ENCODE measurements around the gene DENND11.

Gene DENND11

GRCh38 chr7:141688043-141688442, 13.9 kb downstream of the DENND11 start:
- peaks cover 2% of the 10 kb centered on the region for H3K9me3 ChIP-seq (ENCODE audit: low read length)
- H3K36me3 ChIP-seq (ENCODE audit: insufficient read depth, low read length) = peaks cover 25% of the 10 kb centered on the region
- H3K4me1 ChIP-seq (ENCODE audit: insufficient read depth, low read length) = no peaks in the 10 kb centered on the region
- H3K27me3 ChIP-seq (ENCODE audit: insufficient read depth, low read length) = no peaks in the 10 kb centered on the region
- no peak overlapping the region for H3K4me3 ChIP-seq (ENCODE audit: low read length)
- H2AFZ ChIP-seq (ENCODE audit: low read depth, low read length) = no peak overlapping the region

- Histone ChIP-seq H3K4me1 (ENCODE audit: insufficient read depth, low read length) (no peaks in the 10 kb centered on the region), H3K27me3 (ENCODE audit: insufficient read depth, low read length) (no peaks in the 10 kb centered on the region), H2AFZ (ENCODE audit: low read depth, low read length) (no peak overlapping the region), H3K9me3 (ENCODE audit: low read length) (peaks cover 2% of the 10 kb centered on the region), H3K36me3 (ENCODE audit: insufficient read depth, low read length) (peaks cover 37% of the 10 kb centered on the region), H3K4me3 (ENCODE audit: low read length) (no peak overlapping the region)
Observed at GRCh38 chr7:141686670-141687069, 15.3 kb downstream of the DENND11 start.

- H3K9me3 ChIP-seq (ENCODE audit: low read length) = peaks cover 2% of the 10 kb centered on the region
- H2AFZ ChIP-seq (ENCODE audit: low read depth, low read length) = no peak overlapping the region
- H3K27me3 ChIP-seq (ENCODE audit: insufficient read depth, low read length) = no peaks in the 10 kb centered on the region
- no peak overlapping the region for H3K4me3 ChIP-seq (ENCODE audit: low read length)
- H3K36me3 ChIP-seq (ENCODE audit: insufficient read depth, low read length) = peaks cover 40% of the 10 kb centered on the region
- no peaks in the 10 kb centered on the region for H3K4me1 ChIP-seq (ENCODE audit: insufficient read depth, low read length)
Observed at GRCh38 chr7:141686074-141686473, 15.9 kb downstream of the DENND11 start.

- H2AFZ ChIP-seq (ENCODE audit: low read depth, low read length) = no peak overlapping the region
- peaks cover 44% of the 10 kb centered on the region for H3K36me3 ChIP-seq (ENCODE audit: insufficient read depth, low read length)
- H3K4me1 ChIP-seq (ENCODE audit: insufficient read depth, low read length) = no peaks in the 10 kb centered on the region
- H3K4me3 ChIP-seq (ENCODE audit: low read length) = no peak overlapping the region
- H3K27me3 ChIP-seq (ENCODE audit: insufficient read depth, low read length) = no peaks in the 10 kb centered on the region
- H3K9me3 ChIP-seq (ENCODE audit: low read length) = peaks cover 2% of the 10 kb centered on the region
Observed at GRCh38 chr7:141685285-141686023, 16.5 kb downstream of the DENND11 start.

DNA sequence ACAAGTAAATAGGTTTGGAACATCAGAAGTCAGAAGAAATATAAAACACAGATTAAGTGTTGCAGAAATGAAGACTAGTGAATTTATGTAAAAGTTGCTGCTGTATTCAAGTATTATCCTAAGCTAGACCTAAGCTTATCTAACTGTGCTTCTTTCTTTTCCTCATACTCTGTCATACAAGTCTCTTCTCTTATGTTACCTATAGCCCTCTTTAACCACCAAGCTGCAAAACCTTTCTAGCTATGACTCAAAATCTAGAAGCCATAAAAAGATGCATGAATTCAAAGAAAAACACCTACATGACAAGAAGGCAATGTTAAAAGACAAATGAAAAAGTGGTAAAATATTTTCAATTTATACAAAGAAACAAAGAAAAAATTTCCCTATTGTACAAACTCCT, 23.0 kb downstream of the DENND11 start:
- Histone ChIP-seq H3K4me3 (ENCODE audit: low read length) (no peak overlapping the region), H2AFZ (ENCODE audit: low read depth, low read length) (no peak overlapping the region), H3K36me3 (ENCODE audit: insufficient read depth, low read length) (peaks cover 38% of the 10 kb centered on the region), H3K4me1 (ENCODE audit: insufficient read depth, low read length) (peaks cover 3% of the 10 kb centered on the region), H3K27me3 (ENCODE audit: insufficient read depth, low read length) (no peaks in the 10 kb centered on the region), H3K9me3 (ENCODE audit: low read length) (no peaks in the 10 kb centered on the region)

- H3K9me3 ChIP-seq (ENCODE audit: low read length) = peaks cover 2% of the 10 kb centered on the region
- H3K4me1 ChIP-seq (ENCODE audit: insufficient read depth, low read length) = peaks cover 3% of the 10 kb centered on the region
- peaks cover 26% of the 10 kb centered on the region for H3K36me3 ChIP-seq (ENCODE audit: insufficient read depth, low read length)
- H2AFZ ChIP-seq (ENCODE audit: low read depth, low read length) = no peak overlapping the region
- H3K4me3 ChIP-seq (ENCODE audit: low read length) = no peak overlapping the region
- H3K27me3 ChIP-seq (ENCODE audit: insufficient read depth, low read length) = no peaks in the 10 kb centered on the region
Observed at GRCh38 chr7:141676618-141677017, 25.3 kb downstream of the DENND11 start.

GRCh38 chr7:141675436-141676215, 26.3 kb downstream of the DENND11 start:
- H3K4me3 ChIP-seq (ENCODE audit: low read length) = no peak overlapping the region
- H3K36me3 ChIP-seq (ENCODE audit: insufficient read depth, low read length) = peaks cover 26% of the 10 kb centered on the region
- H3K9me3 ChIP-seq (ENCODE audit: low read length) = peaks cover 2% of the 10 kb centered on the region
- H3K4me1 ChIP-seq (ENCODE audit: insufficient read depth, low read length) = peaks cover 3% of the 10 kb centered on the region
- no peaks in the 10 kb centered on the region for H3K27me3 ChIP-seq (ENCODE audit: insufficient read depth, low read length)
- H2AFZ ChIP-seq (ENCODE audit: low read depth, low read length) = no peak overlapping the region

- Histone ChIP-seq H2AFZ (ENCODE audit: low read depth, low read length) (no peak overlapping the region), H3K4me3 (ENCODE audit: low read length) (no peak overlapping the region)
Observed at GRCh38 chr7:141674702-141675101, 27.3 kb downstream of the DENND11 start.

DNA sequence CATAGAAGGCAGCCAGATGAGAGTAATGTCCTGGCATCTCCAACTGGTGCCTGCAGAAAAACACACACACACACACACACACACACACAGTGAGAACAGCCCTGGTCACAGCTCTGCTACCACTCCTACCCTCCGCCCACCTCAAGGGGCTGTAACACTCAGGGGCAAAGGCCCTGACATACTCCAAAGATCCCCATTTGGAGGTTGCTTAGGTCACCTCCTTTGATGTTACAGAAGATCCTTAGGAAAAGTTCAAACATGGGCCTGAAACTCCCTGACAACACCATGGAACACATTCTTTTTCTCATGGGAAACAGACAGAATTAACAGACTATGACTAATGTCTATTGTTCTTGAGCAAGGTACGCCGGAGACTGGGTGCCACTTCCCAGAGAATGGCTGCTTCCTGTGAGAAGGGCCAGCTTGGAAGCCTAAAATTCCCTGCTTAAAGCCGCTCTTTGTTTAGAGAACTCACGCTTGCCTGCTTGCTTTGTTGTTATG, 27.7 kb downstream of the DENND11 start:
- no peak overlapping the region for H3K4me3 ChIP-seq (ENCODE audit: low read length)
- no peaks in the 10 kb centered on the region for H3K27me3 ChIP-seq (ENCODE audit: insufficient read depth, low read length)
- H3K9me3 ChIP-seq (ENCODE audit: low read length) = peaks cover 2% of the 10 kb centered on the region
- peaks cover 3% of the 10 kb centered on the region for H3K4me1 ChIP-seq (ENCODE audit: insufficient read depth, low read length)
- H2AFZ ChIP-seq (ENCODE audit: low read depth, low read length) = no peak overlapping the region
- peaks cover 21% of the 10 kb centered on the region for H3K36me3 ChIP-seq (ENCODE audit: insufficient read depth, low read length)

More at GRCh38 chr7:141674702-141675101, 27.3 kb downstream of the DENND11 start:
- H3K9me3 ChIP-seq (ENCODE audit: low read length) = peaks cover 2% of the 10 kb centered on the region
- H3K36me3 ChIP-seq (ENCODE audit: insufficient read depth, low read length) = peaks cover 22% of the 10 kb centered on the region
- peaks cover 3% of the 10 kb centered on the region for H3K4me1 ChIP-seq (ENCODE audit: insufficient read depth, low read length)
- no peaks in the 10 kb centered on the region for H3K27me3 ChIP-seq (ENCODE audit: insufficient read depth, low read length)

DNA sequence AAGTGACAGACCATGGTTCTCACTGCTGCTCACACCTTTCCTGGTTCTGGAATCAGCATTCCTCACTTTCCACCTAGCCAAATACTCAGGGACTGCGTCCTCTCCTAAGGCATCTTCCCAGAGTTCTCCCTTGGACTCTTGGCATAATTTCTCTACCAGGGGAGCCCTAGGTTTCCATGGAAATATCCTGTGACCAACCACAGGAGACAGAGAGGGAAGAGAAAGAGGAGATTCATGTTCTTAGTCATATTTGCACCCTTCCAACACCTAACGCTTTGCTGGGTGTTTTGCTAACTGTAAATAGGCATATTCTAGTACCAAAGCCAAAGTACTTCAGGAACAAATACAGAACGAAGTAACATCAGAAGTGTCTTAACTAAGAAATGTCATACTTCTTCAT, 28.6 kb downstream of the DENND11 start:
- no peak overlapping the region for H3K4me3 ChIP-seq (ENCODE audit: low read length)
- H3K9me3 ChIP-seq (ENCODE audit: low read length) = peaks cover 2% of the 10 kb centered on the region
- H3K36me3 ChIP-seq (ENCODE audit: insufficient read depth, low read length) = peaks cover 21% of the 10 kb centered on the region
- H3K27me3 ChIP-seq (ENCODE audit: insufficient read depth, low read length) = no peaks in the 10 kb centered on the region
- H3K4me1 ChIP-seq (ENCODE audit: insufficient read depth, low read length) = peaks cover 3% of the 10 kb centered on the region
- H2AFZ ChIP-seq (ENCODE audit: low read depth, low read length) = no peak overlapping the region

DNA sequence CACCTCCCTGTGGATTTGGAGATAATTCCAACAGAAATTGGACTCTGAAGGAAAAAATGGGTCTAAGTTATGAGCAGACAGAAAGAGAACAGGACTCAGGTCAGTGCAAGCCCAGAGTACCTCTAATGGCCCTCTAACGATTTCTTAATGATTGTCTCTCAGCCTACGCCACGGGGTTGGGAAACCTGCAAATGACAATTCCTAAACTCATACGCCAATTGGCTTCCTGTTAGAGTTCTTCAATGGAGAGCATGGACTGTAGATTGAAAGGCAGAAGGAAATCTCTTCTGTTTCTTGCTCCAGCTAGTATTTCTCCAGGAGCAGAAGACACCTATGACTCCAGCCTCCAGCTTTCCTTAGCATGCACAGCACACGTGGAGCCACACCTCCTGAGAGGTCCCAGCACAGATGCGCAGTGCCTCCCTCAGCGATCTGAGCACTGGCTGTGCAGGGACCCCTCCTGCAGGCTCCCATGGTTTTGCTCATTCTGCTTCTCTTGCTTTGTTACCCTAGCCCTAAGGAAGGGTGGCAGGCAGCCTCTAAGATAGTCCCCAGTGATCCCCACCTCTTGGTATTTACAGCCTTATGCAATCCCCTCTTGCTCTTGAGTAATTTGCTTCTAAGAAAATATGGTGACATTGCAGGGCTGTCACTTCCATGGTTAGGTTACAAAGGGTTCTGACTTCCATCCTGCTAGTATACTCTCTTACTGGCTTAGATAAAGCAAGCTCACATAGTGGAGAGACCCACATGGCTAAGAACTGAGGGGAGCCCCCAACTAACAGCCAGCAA, 30.1 kb downstream of the DENND11 start:
- no peaks in the 10 kb centered on the region for H3K27me3 ChIP-seq (ENCODE audit: insufficient read depth, low read length)
- H3K9me3 ChIP-seq (ENCODE audit: low read length) = peaks cover 2% of the 10 kb centered on the region
- peaks cover 3% of the 10 kb centered on the region for H3K4me1 ChIP-seq (ENCODE audit: insufficient read depth, low read length)
- peaks cover 17% of the 10 kb centered on the region for H3K36me3 ChIP-seq (ENCODE audit: insufficient read depth, low read length)
- H3K4me3 ChIP-seq (ENCODE audit: low read length) = no peak overlapping the region
- H2AFZ ChIP-seq (ENCODE audit: low read depth, low read length) = no peak overlapping the region

DNA sequence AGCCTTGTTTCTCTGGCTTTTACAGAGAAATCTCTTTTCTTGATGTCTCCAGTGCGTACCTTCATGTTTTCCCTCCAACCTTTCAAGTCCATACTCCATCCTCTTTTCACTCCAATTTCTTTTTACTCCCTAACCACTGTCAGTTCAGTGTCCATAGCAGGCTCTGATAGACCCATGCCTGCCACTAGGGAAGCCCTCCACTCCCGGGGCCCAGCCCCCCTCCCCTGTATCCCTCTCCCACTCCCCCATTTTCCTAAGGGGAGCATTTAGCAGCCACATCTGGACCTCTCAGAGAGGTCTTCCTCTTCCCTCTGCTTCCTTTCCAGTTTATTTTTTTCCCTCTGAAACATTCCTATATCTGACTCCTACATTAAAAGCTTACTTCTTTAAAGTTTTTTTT, 33.1 kb downstream of the DENND11 start:
- H3K4me1 ChIP-seq (ENCODE audit: insufficient read depth, low read length) = no peaks in the 10 kb centered on the region
- H2AFZ ChIP-seq (ENCODE audit: low read depth, low read length) = no peak overlapping the region
- H3K36me3 ChIP-seq (ENCODE audit: insufficient read depth, low read length) = peaks cover 29% of the 10 kb centered on the region
- H3K9me3 ChIP-seq (ENCODE audit: low read length) = peaks cover 2% of the 10 kb centered on the region
- no peak overlapping the region for H3K4me3 ChIP-seq (ENCODE audit: low read length)
- H3K27me3 ChIP-seq (ENCODE audit: insufficient read depth, low read length) = no peaks in the 10 kb centered on the region

DNA sequence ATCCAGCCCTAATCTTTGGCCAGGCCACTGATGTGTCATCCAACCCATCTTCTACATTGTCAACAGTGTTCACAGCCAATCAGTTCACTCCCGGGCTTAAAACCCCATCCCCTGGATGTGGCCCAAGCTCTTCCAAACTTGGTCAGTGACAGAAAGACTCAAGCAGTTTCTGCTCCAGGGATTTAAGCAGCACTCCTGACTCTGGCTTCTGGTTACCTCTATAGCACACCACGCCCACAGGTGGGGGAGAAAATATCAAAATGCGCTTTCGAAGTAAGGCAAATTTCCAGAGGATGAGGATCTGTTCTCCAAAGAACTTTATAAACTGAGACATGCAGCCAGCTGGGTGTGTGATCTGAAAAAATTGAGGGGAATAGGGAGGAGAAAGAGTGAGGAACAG, 35.9 kb downstream of the DENND11 start:
- Histone ChIP-seq H2AFZ (ENCODE audit: low read depth, low read length) (no peak overlapping the region), H3K36me3 (ENCODE audit: insufficient read depth, low read length) (peaks cover 47% of the 10 kb centered on the region), H3K4me3 (ENCODE audit: low read length) (no peak overlapping the region), H3K9me3 (ENCODE audit: low read length) (no peaks in the 10 kb centered on the region), H3K4me1 (ENCODE audit: insufficient read depth, low read length) (no peaks in the 10 kb centered on the region), H3K27me3 (ENCODE audit: insufficient read depth, low read length) (no peaks in the 10 kb centered on the region)
